IMR-90 (cell line): Measurements from ENCODE around the gene HMGCR. TPM values are rescaled to one million over a fixed set of nuclear protein-coding genes. Genes with fewer than 3 reads are reported as not detected.

ENCODE experiments used
- ATAC-seq: fragments of 200-7000 bp; cut with Tn5 transposase; 2 replicates; pipeline ENCODE4 v1.9.1; 2020; ENCODE audit warnings: low read depth, mild to moderate bottlenecking, moderate library complexity
- BruUV-seq: library from RNA; stranded (reverse); fragments of 400-500 nt; replicated peaks from 2 replicates; lab custom pipeline; 2021; lab: Mats Ljungman, UMichigan
- CTCF ChIA-PET: fragments of 300-600 bp; formaldehyde crosslinking; extraction: SDS; loops from one replicate; lab custom pipeline; 2021; ENCODE audit warnings: antibody characterized with exemption; lab: Yijun Ruan, JAX
- POLR2A ChIA-PET: fragments of 300-600 bp; sonication (Branson Sonifier 250); formaldehyde crosslinking; loops from one replicate; lab custom pipeline; 2022; ENCODE audit warnings: antibody characterized with exemption; ENCODE audit not compliant: unreplicated experiment; lab: Charles Lee
- DNase-seq: peaks from one replicate; pipeline ENCODE4 v3.0.0; 2013
- H2AFZ ChIP-seq: replicated peaks from 2 replicates; pipeline ENCODE3; 2013; ENCODE audit warnings: low read length, mild to moderate bottlenecking; ENCODE audit not compliant: poor library complexity
- H2AK5ac ChIP-seq: 2 replicates; pipeline ENCODE4 v1.6.1; 2013; ENCODE audit warnings: low read depth, low read length, inconsistent platforms
- H2AK9ac ChIP-seq: replicated peaks from 2 replicates; pipeline ENCODE3; 2013; ENCODE audit warnings: mild to moderate bottlenecking, low read depth, low read length, moderate library complexity; ENCODE audit not compliant: poor library complexity
- H2BK120ac ChIP-seq: 2 replicates; pipeline ENCODE4 v1.6.1; 2013; ENCODE audit warnings: low read depth, low read length, inconsistent platforms
- H2BK15ac ChIP-seq: 3 replicates; pipeline ENCODE4 v1.6.1; 2013; ENCODE audit warnings: low read depth, low read length, inconsistent platforms
- H2BK20ac ChIP-seq: 2 replicates; pipeline ENCODE4 v1.6.1; 2013; ENCODE audit warnings: low read depth, mild to moderate bottlenecking, inconsistent platforms, low read length, moderate library complexity
- H2BK5ac ChIP-seq: 2 replicates; pipeline ENCODE4 v1.6.1; 2013; ENCODE audit warnings: mild to moderate bottlenecking, low read depth, low read length, inconsistent platforms; ENCODE audit not compliant: poor library complexity, severe bottlenecking
- H3K14ac ChIP-seq: replicated peaks from 2 replicates; pipeline ENCODE4 v1.6.1; 2013; ENCODE audit warnings: low read depth, low read length, inconsistent platforms
- H3K18ac ChIP-seq: 2 replicates; pipeline ENCODE4 v1.6.1; 2013; ENCODE audit warnings: low read depth, low read length, control low read depth
- H3K23ac ChIP-seq: 2 replicates; pipeline ENCODE4 v1.6.1; 2013; ENCODE audit warnings: low read depth, low read length, inconsistent platforms
- H3K27ac ChIP-seq: 2 replicates; pipeline ENCODE4 v1.5.1; 2013; ENCODE audit warnings: mild to moderate bottlenecking, control low read depth, low read length; ENCODE audit not compliant: insufficient read depth
- H3K27me3 ChIP-seq: 2 replicates; pipeline ENCODE4 v1.6.1; 2013; ENCODE audit warnings: low read length; ENCODE audit not compliant: control insufficient read depth, insufficient read depth
- H3K36me3 ChIP-seq: 2 replicates; pipeline ENCODE4 v1.6.1; 2013; ENCODE audit warnings: low read length, mixed read lengths; ENCODE audit not compliant: control insufficient read depth, insufficient read depth
- H3K4ac ChIP-seq: 2 replicates; pipeline ENCODE4 v1.6.1; 2013; ENCODE audit warnings: low read depth, low read length, inconsistent platforms
- H3K4me1 ChIP-seq: 2 replicates; pipeline ENCODE4 v1.6.1; 2013; ENCODE audit warnings: low read length, mixed read lengths; ENCODE audit not compliant: control insufficient read depth, insufficient read depth
- H3K4me2 ChIP-seq: 2 replicates; pipeline ENCODE4 v1.6.1; 2013; ENCODE audit warnings: low read depth, mild to moderate bottlenecking, control low read depth, low read length, moderate library complexity
- H3K4me3 ChIP-seq: 2 replicates; pipeline ENCODE4 v1.5.1; 2013; ENCODE audit warnings: low read depth, mild to moderate bottlenecking, control low read depth, low read length, moderate library complexity; ENCODE audit not compliant: insufficient read depth
- H3K56ac ChIP-seq: 2 replicates; pipeline ENCODE4 v1.6.1; 2013; ENCODE audit warnings: low read length, inconsistent platforms; ENCODE audit not compliant: insufficient read depth; ENCODE audit errors: extremely low read depth
- H3K79me1 ChIP-seq, 2 experiments: 2 replicates each; pipeline ENCODE4 v1.6.1; 2013; ENCODE audit warnings: low read length in 2 of 2, inconsistent platforms in 1 of 2, low read depth in 1 of 2
- H3K9ac ChIP-seq: 2 replicates; pipeline ENCODE4 v1.6.1; 2013; ENCODE audit warnings: low read depth, low read length, control low read depth
- H3K9me1 ChIP-seq: 2 replicates; pipeline ENCODE4 v1.6.1; 2013; ENCODE audit warnings: low read length, inconsistent platforms; ENCODE audit not compliant: insufficient read depth
- H3K9me3 ChIP-seq: 2 replicates; pipeline ENCODE4 v1.6.1; 2013; ENCODE audit warnings: low read length; ENCODE audit not compliant: control insufficient read depth, insufficient read depth
- H4K20me1 ChIP-seq: 2 replicates; pipeline ENCODE4 v1.6.1; 2013; ENCODE audit warnings: low read length, inconsistent platforms; ENCODE audit not compliant: insufficient read depth
- H4K5ac ChIP-seq: 2 replicates; pipeline ENCODE4 v1.6.1; 2013; ENCODE audit warnings: mild to moderate bottlenecking, low read depth, low read length, control low read depth
- H4K8ac ChIP-seq, 2 experiments: 2 replicates each; pipeline ENCODE4 v1.6.1; 2013; ENCODE audit warnings: low read depth in 2 of 2, low read length in 2 of 2, control low read depth in 1 of 2, inconsistent platforms in 1 of 2
- H4K91ac ChIP-seq: 2 replicates; pipeline ENCODE4 v1.6.1; 2013; ENCODE audit warnings: low read depth, low read length, inconsistent platforms; ENCODE audit not compliant: insufficient read depth
- CEBPB ChIP-seq: IDR thresholded peaks from 2 replicates; pipeline ENCODE4 v1.6.1; 2012; ENCODE audit warnings: low read depth, low read length, improper control_type of control experiment
- CHD1 ChIP-seq: IDR thresholded peaks from 2 replicates; pipeline ENCODE4 v1.6.1; 2012; ENCODE audit warnings: low read depth, low read length, improper control_type of control experiment
- CTCF ChIP-seq: conservative IDR thresholded peaks from 2 replicates; pipeline ENCODE4 v1.5.1; 2012; ENCODE audit warnings: mild to moderate bottlenecking, low read depth, low read length, improper control_type of control experiment
- ELK1 ChIP-seq: fragments of 150-350 bp; IDR thresholded peaks from 2 replicates; pipeline ENCODE4 v1.6.1; 2016; ENCODE audit warnings: low read depth, mild to moderate bottlenecking, low read length, moderate library complexity, borderline replicate concordance
- FOS ChIP-seq: fragments of 150-350 bp; IDR thresholded peaks from 2 replicates; pipeline ENCODE4 v1.6.1; 2016; ENCODE audit warnings: low read depth, low read length
- MAFK ChIP-seq: IDR thresholded peaks from 2 replicates; pipeline ENCODE4 v1.6.1; 2012; ENCODE audit warnings: low read depth, low read length, improper control_type of control experiment
- MAZ ChIP-seq: IDR thresholded peaks from 2 replicates; pipeline ENCODE4 v1.6.1; 2012; ENCODE audit warnings: low read depth, mild to moderate bottlenecking, low read length, improper control_type of control experiment, moderate library complexity, borderline replicate concordance
- MXI1 ChIP-seq: IDR thresholded peaks from 2 replicates; pipeline ENCODE4 v1.6.1; 2012; ENCODE audit warnings: low read depth, mild to moderate bottlenecking, low read length, moderate library complexity, borderline replicate concordance
- NFE2L2 ChIP-seq: fragments of 150-350 bp; IDR thresholded peaks from 2 replicates; pipeline ENCODE4 v1.6.1; 2016; ENCODE audit warnings: low read depth, mild to moderate bottlenecking, low read length
- POLR2A ChIP-seq: IDR thresholded peaks from 2 replicates; pipeline ENCODE4 v1.6.1; 2012; ENCODE audit warnings: mild to moderate bottlenecking, low read depth, low read length
- RAD21 ChIP-seq: IDR thresholded peaks from 2 replicates; pipeline ENCODE4 v1.6.1; 2012; ENCODE audit warnings: low read length, improper control_type of control experiment
- RFX5 ChIP-seq: IDR thresholded peaks from 2 replicates; pipeline ENCODE4 v1.8.0; 2012; ENCODE audit warnings: low read depth, mild to moderate bottlenecking, low read length, moderate library complexity
- SMC3 ChIP-seq: fragments of 150-350 bp; IDR thresholded peaks from 2 replicates; pipeline ENCODE4 v1.6.1; 2016; ENCODE audit warnings: low read depth, mild to moderate bottlenecking, antibody characterized with exemption, low read length, moderate library complexity
- USF2 ChIP-seq: fragments of 150-350 bp; IDR thresholded peaks from 2 replicates; pipeline ENCODE4 v1.6.1; 2017; ENCODE audit warnings: mild to moderate bottlenecking, antibody characterized with exemption, low read length, low read depth
- WGBS, 2 experiments: methylation state at CpG; one replicate each; pipeline versions ENCODE4 v1.1.5 to v1.1.7; 2013; ENCODE audit warnings: missing lambda C conversion rate in 2 of 2; ENCODE audit not compliant: insufficient read length in 1 of 2; ENCODE audit errors: extremely low coverage in 2 of 2; 5-methylcytosine and 5-hydroxymethylcytosine counted together
- dilution Hi-C: fragments of 300-500 bp; cut with HindIII; formaldehyde crosslinking; loops from one replicate; pipeline ENCODE4 v1.14.3; 2018; ENCODE audit warnings: low sequenced_read_pairs; ENCODE audit not compliant: unreplicated experiment
- in situ Hi-C: fragments of 300-500 bp; cut with MboI; formaldehyde crosslinking; loops from 3 replicates; pipeline ENCODE4 v1.14.3; 2019; ENCODE audit warnings: low sequenced_read_pairs, inconsistent platforms, mixed read lengths
- intact Hi-C: fragments of 100-400 bp; cut with micrococcal nuclease; formaldehyde crosslinking; loops from 2 replicates; pipeline ENCODE4 v1.10.0; 2022
- polyA plus RNA-seq, 3 experiments: library from polyadenylated mRNA; depleted of rRNA; stranded (reverse); fragments of >200 nt; gene quantifications; 2 replicates each; pipeline ENCODE4 v1.2.3, GENCODE V29; 2012; ENCODE audit warnings: low replicate concordance in 1 of 3
- total RNA-seq: library from RNA; depleted of rRNA; stranded (reverse); fragments of >200 nt; gene quantifications from 2 replicates; pipeline ENCODE4 v1.2.3, GENCODE V29; 2012

The HMGCR gene
- total and polyA plus RNA-seq, 2 of the 4 experiments (the other 2 are of a cell fraction) = 23.3 to 48.6 TPM

- H3K79me1 ChIP-seq = no peaks in the 10 kb centered on the region
- H2BK20ac ChIP-seq = no peak overlapping the region
- CTCF ChIA-PET = no interaction called here
- H4K8ac ChIP-seq = no peak overlapping the region
- H2AK9ac ChIP-seq = no peak overlapping the region
- H4K91ac ChIP-seq = no peak overlapping the region
- no peak overlapping the region for H4K5ac ChIP-seq
- dilution Hi-C loops (no loop called here), in situ Hi-C loops (no loop called here), intact Hi-C loops (loop anchor here (10.0 kb wide), 1 partner anchor 647 kb away; the partner anchor contains the start of gene HEXB)
- H2AK5ac ChIP-seq = no peak overlapping the region
- H3K9me1 ChIP-seq = no peaks in the 10 kb centered on the region
- H3K27me3 ChIP-seq = no peaks in the 10 kb centered on the region; the same call in 1 of the 2 replicates
- H3K4me2 ChIP-seq = no peak overlapping the region
- 60% methylated on average over 1 of the region's 4 CpGs; no CpG with 5 or more reads in 1 of the 2 experiments for WGBS, 2 experiments
- H3K56ac ChIP-seq = no peak overlapping the region
- no peak overlapping the region for H3K27ac ChIP-seq
- H3K23ac ChIP-seq = no peak overlapping the region
- H3K14ac ChIP-seq = no peak overlapping the region
- H3K36me3 ChIP-seq = no peaks in the 10 kb centered on the region
- H3K4me3 ChIP-seq = no peak overlapping the region
- no peak overlapping the region for H3K9ac ChIP-seq
- no peak for ATAC-seq
- no peaks in the 10 kb centered on the region for H4K20me1 ChIP-seq
- no peaks in the 10 kb centered on the region for H3K4me1 ChIP-seq
- no peak for DNase-seq
- H2BK15ac ChIP-seq = no peak overlapping the region
- no peak overlapping the region for H3K18ac ChIP-seq
- H3K9me3 ChIP-seq = no peaks in the 10 kb centered on the region
- no peak overlapping the region for H2AFZ ChIP-seq
- no peak overlapping the region for H2BK120ac ChIP-seq
- no peak overlapping the region for H2BK5ac ChIP-seq
- BruUV-seq = no TSS peak
- POLR2A ChIA-PET = interaction anchor here (0.6 kb wide), 1 partner anchor 36 kb away, joined by 14 read pairs; no protein-coding TSS in a partner anchor
- no peak overlapping the region for H3K4ac ChIP-seq
- TF ChIP-seq NFE2L2 = no peak
- no peak for TF ChIP-seq MAZ
- TF ChIP-seq CEBPB = no peak
- TF ChIP-seq CTCF = no peak
- TF ChIP-seq FOS = no peak
- TF ChIP-seq ELK1 = no peak
- TF ChIP-seq RFX5 = no peak
- TF ChIP-seq SMC3 = no peak
- TF ChIP-seq POLR2A = no peak
- no peak for TF ChIP-seq USF2
- TF ChIP-seq MAFK = no peak
- no peak for TF ChIP-seq MXI1
- no peak for TF ChIP-seq RAD21
- no peak for TF ChIP-seq CHD1
These were observed 5.6 kb upstream of the HMGCR start for GRCh38 chr5:75331095-75332090.
